GM10847 (cell line): ENCODE results near the gene FTCD.

Source experiments
- POLR2A ChIP-seq: IDR thresholded peaks from 2 replicates; pipeline ENCODE4 v1.6.1; 2011; ENCODE audit not compliant: insufficient read length; ENCODE audit errors: extremely low read depth

The FTCD gene

GRCh38 chr21:46149205-46149901 is 6.0 kb downstream of the FTCD start:
- TF ChIP-seq POLR2A, result no peak

DNA sequence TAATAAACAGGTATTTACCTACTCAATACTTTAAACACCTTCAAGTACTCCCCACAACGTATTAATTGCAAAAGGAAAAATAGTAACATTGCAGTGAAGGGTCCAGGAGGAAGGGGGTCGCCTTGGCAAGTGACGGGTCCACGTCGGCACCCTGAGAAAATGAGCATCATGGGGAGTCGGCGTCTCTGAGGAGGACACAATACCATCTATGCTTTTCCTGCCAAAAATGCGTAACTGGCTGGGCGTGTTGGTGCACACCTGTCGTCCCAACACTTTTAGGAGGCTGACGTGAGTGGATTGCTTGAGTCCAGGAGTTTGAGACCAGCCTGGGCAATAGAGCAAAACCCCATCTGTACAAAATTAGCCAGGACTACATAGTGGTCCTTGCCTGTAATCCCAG is 7.3 kb downstream of the FTCD start:
- no peak for TF ChIP-seq POLR2A

- TF ChIP-seq POLR2A, result no peak
Measured at GRCh38 chr21:46146856-46147255, 8.5 kb downstream of the FTCD start.

GRCh38 chr21:46145840-46146691 is 9.3 kb downstream of the FTCD start:
- no peak for TF ChIP-seq POLR2A

GRCh38 chr21:46145159-46145839 is 10.1 kb downstream of the FTCD start:
- no peak for TF ChIP-seq POLR2A

DNA sequence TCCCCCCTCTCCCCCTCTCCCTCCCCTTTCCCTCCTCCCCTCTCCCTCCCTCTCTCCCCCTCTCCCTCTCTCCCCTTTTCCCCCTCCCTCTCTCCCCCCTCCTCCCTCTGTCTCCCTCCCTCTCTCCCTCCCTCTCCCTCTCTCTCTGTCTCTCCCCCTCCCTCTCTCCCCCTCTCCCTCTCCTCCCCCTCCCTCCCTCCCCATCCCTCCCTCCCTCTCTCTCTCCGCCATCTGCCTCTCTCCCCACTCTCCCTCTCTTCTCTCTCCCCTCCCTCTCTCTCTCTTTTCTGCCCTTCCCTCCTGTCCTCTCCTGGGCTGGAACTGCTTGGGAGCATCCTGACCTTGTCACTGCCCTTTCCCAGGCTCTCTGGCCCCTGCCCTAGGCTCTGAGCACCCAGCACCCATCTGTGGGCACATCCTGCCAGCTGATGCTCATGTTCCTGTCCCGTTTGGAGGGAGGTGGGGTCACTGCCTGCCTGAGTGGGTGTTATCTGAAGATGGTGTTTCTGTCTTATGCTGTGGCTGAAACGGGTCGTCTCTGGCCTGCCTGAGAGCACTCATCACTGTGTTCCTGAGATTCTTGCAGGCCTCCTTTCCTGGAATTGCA is 10.8 kb downstream of the FTCD start:
- no peak for TF ChIP-seq POLR2A

DNA sequence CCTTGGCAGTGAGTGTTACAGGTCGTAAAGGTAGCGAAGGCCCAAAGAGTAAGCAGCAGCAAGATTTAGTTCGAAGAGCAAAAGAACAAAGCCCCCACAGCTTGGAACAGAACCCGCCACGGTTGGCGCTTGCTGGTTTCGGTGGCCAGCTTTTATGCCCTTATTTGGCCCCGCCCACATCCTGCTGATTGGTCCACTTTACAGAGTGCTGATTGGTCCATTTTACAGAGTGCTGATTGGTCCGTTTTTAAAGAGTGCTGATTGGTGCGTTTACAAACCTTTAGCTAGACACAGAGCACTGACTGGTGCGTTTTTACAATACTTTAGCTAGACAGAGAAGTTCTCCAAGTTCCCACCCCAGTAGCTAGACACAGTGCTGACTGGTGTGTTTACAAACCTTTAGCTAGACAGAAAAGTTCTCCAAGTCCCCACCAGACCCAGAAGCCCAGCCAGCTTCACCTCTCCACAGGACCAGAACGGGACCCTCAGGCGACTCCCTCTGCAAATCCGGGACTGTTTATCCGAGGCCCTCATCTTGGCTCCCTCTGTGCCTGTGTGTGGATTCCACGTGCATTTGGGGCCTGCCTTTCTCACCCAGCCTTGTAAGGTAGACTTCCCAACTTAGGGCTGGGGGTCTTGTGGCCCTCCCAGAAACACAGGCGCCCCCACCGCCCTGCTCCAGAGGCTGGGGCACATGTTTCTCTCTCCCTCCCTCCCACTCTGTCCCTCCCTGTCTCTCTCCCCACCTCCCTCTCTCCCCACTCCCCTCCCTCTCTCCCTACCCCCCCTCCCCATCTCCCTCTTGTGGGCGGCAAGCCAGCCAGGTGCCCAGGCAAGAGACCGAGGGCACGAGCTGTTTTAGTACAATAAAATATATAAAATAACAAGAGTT is 12.6 kb downstream of the FTCD start:
- no peak for TF ChIP-seq POLR2A

DNA sequence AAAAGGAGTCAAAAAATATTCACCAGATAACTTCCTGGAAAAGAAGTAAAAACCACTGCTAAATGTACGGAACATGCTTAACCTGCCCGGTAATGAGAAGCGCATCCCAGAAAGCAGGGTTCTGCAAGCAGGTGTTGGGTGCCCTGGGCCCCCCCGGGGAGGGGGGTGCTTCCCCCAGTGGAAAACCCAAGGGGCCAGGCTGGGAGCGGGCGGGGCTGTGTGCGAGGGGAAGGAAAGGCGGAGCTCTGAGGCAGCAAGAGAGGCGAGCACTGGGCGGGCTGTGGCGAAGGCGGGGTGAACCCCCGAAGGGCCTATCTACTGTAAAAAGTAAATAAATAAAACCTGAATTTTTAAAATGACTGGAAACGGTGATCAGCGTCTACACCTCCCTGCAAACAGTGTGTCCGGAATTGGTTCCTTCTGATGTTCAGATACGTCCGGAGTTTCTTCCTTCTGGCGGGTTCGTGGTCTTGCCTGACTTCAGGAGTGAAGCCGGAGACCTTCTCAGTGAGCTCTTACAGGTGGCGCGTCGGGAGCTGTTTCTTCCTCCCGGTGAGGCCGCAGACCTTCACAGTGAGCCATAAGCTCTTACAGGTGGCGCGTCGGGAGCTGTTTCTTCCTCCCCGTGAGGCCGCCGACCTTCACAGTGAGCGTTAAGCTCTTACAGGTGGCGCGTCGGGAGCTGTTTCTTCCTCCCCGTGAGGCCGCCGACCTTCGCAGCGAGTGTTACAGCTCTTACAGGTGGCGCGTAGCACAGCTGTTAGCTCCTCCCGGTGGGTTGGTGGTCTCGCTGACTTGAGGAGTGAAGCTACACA is 13.4 kb downstream of the FTCD start:
- TF ChIP-seq POLR2A, result no peak

GRCh38 chr21:46139686-46140085 is 15.7 kb downstream of the FTCD start:
- TF ChIP-seq POLR2A, result no peak

GRCh38 chr21:46138383-46138970 is 16.9 kb downstream of the FTCD start:
- no peak for TF ChIP-seq POLR2A

DNA sequence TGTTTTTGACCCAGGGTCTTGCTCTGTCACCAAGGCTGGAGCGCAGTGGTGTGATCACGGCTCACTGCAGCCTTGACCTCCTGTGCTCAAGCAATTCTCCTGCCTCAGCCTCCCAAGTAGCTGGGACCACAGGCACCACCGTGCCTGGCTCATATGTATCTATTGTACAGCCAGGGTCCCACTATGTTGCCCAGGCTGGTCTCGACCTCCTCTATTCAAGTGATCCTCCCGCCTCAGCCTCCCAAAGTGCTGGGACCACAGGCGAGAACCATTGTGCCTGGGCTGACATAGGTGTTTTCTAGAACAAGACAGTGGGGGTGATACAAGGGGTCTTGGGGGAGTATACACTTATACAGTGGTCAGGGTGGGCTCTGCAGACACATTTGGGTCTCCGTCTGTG is 17.5 kb downstream of the FTCD start:
- no peak for TF ChIP-seq POLR2A

- TF ChIP-seq POLR2A, result no peak
Measured at GRCh38 chr21:46136739-46137349, 18.5 kb downstream of the FTCD start.

- no peak for TF ChIP-seq POLR2A
Measured at GRCh38 chr21:46135782-46136395, 19.5 kb downstream of the FTCD start.
